Stimulated activated CD8-positive, alpha-beta memory T cell treated with anti-CD3 and anti-CD28 coated beads, Interleukin-2, amount 100 ng/mL, for 1 hour (primary cell): ENCODE data around the gene ABCA13.

Source experiments
- DNase-seq, 2 donors: peaks; one replicate each; pipeline ENCODE4 v3.0.0-alpha.2; 2020; ENCODE audit warnings: low read depth in 2 of 2

ABCA13 gene

GRCh38 chr7:48426966-48427555 lies 255.8 kb downstream of the ABCA13 start:
- no peak for DNase-seq

GRCh38 chr7:48427671-48428070 lies 256.4 kb downstream of the ABCA13 start:
- DNase-seq = no peak

GRCh38 chr7:48428091-48428684 lies 256.9 kb downstream of the ABCA13 start:
- DNase-seq = no peak

GRCh38 chr7:48429117-48429516 lies 257.9 kb downstream of the ABCA13 start:
- DNase-seq = no peak

GRCh38 chr7:48438206-48438605 lies 266.9 kb downstream of the ABCA13 start:
- DNase-seq = no peak

GRCh38 chr7:48441848-48442492 lies 270.7 kb downstream of the ABCA13 start:
- no peak for DNase-seq

GRCh38 chr7:48443051-48443450 lies 271.8 kb downstream of the ABCA13 start:
- no peak for DNase-seq

GRCh38 chr7:48446721-48447120 lies 275.5 kb downstream of the ABCA13 start:
- no peak for DNase-seq

- no peak for DNase-seq
These were observed 281.0 kb downstream of the ABCA13 start for GRCh38 chr7:48452218-48452617.

- no peak for DNase-seq
These were observed 283.5 kb downstream of the ABCA13 start for GRCh38 chr7:48454750-48455192.

GRCh38 chr7:48455363-48455762 lies 284.1 kb downstream of the ABCA13 start:
- DNase-seq = no peak

- DNase-seq = no peak
These were observed 287.7 kb downstream of the ABCA13 start for GRCh38 chr7:48458701-48459524.

GRCh38 chr7:48466713-48467112 lies 295.5 kb downstream of the ABCA13 start:
- no peak for DNase-seq

- no peak for DNase-seq
These were observed 299.9 kb downstream of the ABCA13 start for GRCh38 chr7:48471196-48471595.

- no peak for DNase-seq
These were observed 301.4 kb downstream of the ABCA13 start for GRCh38 chr7:48472640-48473039.

- no peak for DNase-seq
These were observed 302.1 kb downstream of the ABCA13 start for GRCh38 chr7:48473205-48473865.

- DNase-seq = no peak
These were observed 310.0 kb downstream of the ABCA13 start for GRCh38 chr7:48481235-48481634.

- no peak for DNase-seq
These were observed 326.3 kb downstream of the ABCA13 start for GRCh38 chr7:48497521-48497920.

GRCh38 chr7:48502021-48502420 lies 330.8 kb downstream of the ABCA13 start:
- no peak for DNase-seq

GRCh38 chr7:48505051-48505450 lies 333.8 kb downstream of the ABCA13 start:
- no peak for DNase-seq

- DNase-seq = no peak
These were observed 334.2 kb downstream of the ABCA13 start for GRCh38 chr7:48505466-48505865.

- DNase-seq = no peak
These were observed 335.3 kb downstream of the ABCA13 start for GRCh38 chr7:48506569-48506968.
